ENCODE data around the gene IFFO2.

GRCh38 chr1:18879215-18879790, 77.2 kb downstream of the IFFO2 start:
- TF ChIP-seq POLR2A (IDR thresholded peaks at IDR 0.05; ENCODE audit: low read length) (no peak), GATA1 (IDR thresholded peaks at IDR 0.05; ENCODE audit: low read depth, low read length) (no peak)
